ENCODE data around the gene CTIF.

The CTIF gene

DNA sequence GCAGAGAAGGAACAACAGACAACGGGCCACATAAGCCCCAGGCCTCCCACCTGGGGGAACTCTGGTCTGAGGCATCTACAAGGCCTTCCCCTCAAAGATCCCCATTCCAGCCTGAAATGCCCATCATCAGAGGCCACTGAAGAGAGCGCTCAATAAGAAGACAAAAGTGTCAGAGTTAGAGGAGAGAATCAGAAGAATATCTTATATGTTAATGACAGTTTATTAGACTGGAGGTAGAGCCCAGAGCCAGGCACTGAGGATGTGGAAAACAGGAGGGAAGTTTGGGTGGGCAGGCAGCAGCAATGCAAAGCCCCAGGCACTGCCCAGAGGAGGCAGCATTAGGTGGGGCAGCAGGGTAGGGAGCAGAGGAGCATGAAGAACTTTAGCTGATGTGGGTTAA is 2.9 kb upstream of the CTIF start:
- no peak overlapping the region for H3K27ac ChIP-seq (ENCODE audit: low read length)
- H3K27me3 ChIP-seq (ENCODE audit: insufficient read depth, low read length): peaks cover 3% of the 10 kb centered on the region
- H3K4me1 ChIP-seq (ENCODE audit: insufficient read depth, low read length): peaks cover 5% of the 10 kb centered on the region; the same call in 1 of the 2 replicates

DNA sequence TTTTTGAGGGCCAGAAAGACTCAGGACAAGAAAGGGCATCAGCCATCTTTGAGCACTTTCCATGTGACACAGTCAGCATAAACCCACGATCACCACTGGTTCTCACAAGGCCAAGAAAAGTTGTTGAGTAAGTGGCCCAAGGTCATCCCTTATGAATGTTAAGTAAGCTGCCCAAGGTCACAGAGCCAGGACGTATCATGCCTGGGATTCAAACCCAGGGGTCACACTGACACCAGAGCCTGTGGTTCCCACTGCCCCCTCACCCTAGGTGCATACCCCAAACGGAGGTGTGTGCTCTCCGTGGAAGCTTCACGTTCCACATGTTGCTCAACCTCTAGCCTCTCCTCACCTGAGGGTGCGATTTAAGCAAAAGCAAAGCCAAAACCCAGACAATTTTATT is 2.3 kb upstream of the CTIF start:
- Histone ChIP-seq H3K4me3 (ENCODE audit: low read length) (no peak overlapping the region), H3K9ac (ENCODE audit: low read depth, low read length) (no peak overlapping the region), H3K27me3 (ENCODE audit: insufficient read depth, low read length) (peaks cover 7% of the 10 kb centered on the region), H3K36me3 (ENCODE audit: insufficient read depth, low read depth, low read length) (no peaks in the 10 kb centered on the region), H3K9me3 (ENCODE audit: insufficient read depth, low read depth, low read length) (no peaks in the 10 kb centered on the region), H3K27ac (ENCODE audit: low read length) (no peak overlapping the region), H3K4me1 (ENCODE audit: insufficient read depth, low read length) (peaks cover 6% of the 10 kb centered on the region; the same call in 1 of the 2 replicates)

More for the DNA sequence above, 2.9 kb upstream of the CTIF start:
- Histone ChIP-seq H3K4me3 (ENCODE audit: low read length) (no peak overlapping the region), H3K9ac (ENCODE audit: low read depth, low read length) (no peak overlapping the region), H3K36me3 (ENCODE audit: insufficient read depth, low read depth, low read length) (no peaks in the 10 kb centered on the region), H3K9me3 (ENCODE audit: insufficient read depth, low read depth, low read length) (no peaks in the 10 kb centered on the region)

DNA sequence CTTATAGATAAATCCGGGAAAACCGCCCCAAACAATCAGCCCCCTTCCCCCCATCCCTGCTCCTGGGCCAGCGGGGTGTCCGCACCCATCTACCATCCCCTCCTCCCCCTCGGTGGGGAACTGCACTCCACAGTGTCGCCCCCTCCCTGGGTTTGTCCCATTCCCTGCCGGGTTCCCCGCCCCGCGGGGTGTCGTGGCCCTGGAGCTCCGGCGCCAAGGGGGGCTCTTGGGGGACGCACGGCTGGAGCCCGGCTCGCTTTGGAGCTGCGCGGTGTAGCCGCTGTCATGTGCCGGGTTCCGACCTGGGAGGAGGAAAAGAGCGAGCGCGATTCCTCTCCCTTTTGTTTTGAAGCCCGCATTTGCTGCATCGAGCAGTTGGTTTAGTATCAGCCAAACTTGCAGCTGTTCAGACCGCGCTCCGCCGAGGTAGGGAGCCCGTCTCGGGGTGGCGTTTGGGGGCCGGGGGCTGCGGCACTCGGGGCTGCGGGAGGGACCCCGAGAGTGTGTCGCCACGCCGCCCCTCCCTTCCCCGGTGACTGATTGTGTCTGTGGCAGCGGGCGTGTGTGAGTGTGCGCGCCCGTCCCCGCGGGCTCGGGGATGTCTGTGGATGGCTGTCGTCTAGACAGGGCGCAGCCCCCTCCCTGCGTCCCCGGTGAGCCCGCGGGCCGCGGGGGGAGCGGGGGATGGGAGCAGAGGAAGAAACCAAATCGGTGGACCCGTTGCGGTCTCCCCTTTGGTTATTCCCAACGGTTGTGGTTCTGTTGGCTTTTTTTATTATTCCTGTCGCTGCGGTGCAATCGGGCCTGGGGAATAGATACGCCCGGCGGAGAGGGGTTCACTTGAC is 797 bp downstream of the CTIF start:
- no peaks in the 10 kb centered on the region for H3K9me3 ChIP-seq (ENCODE audit: insufficient read depth, low read depth, low read length)
- no peaks in the 10 kb centered on the region for H3K36me3 ChIP-seq (ENCODE audit: insufficient read depth, low read depth, low read length)
- no peak overlapping the region for H3K27ac ChIP-seq (ENCODE audit: low read length)
- peak overlapping the region; percentile 85 for H3K4me3 ChIP-seq (ENCODE audit: low read length)
- H3K9ac ChIP-seq (ENCODE audit: low read depth, low read length): peak overlapping the region; percentile 66; the same call in 1 of the 2 replicates
- H3K4me1 ChIP-seq (ENCODE audit: insufficient read depth, low read length): peaks cover 37% of the 10 kb centered on the region
- peaks cover 30% of the 10 kb centered on the region for H3K27me3 ChIP-seq (ENCODE audit: insufficient read depth, low read length)

- H3K9me3 ChIP-seq (ENCODE audit: insufficient read depth, low read depth, low read length): no peaks in the 10 kb centered on the region
- H3K27ac ChIP-seq (ENCODE audit: low read length): no peak overlapping the region
- H3K36me3 ChIP-seq (ENCODE audit: insufficient read depth, low read depth, low read length): no peaks in the 10 kb centered on the region
- peak overlapping the region; percentile 66; the same call in 1 of the 2 replicates for H3K9ac ChIP-seq (ENCODE audit: low read depth, low read length)
- peaks cover 38% of the 10 kb centered on the region for H3K27me3 ChIP-seq (ENCODE audit: insufficient read depth, low read length)
- peaks cover 45% of the 10 kb centered on the region for H3K4me1 ChIP-seq (ENCODE audit: insufficient read depth, low read length)
- H3K4me3 ChIP-seq (ENCODE audit: low read length): peak overlapping the region; percentile 85
These were observed 1.6 kb downstream of the CTIF start for GRCh38 chr18:48540251-48541025.

- Histone ChIP-seq H3K4me1 (ENCODE audit: insufficient read depth, low read length) (peaks cover 50% of the 10 kb centered on the region), H3K27ac (ENCODE audit: low read length) (no peak overlapping the region)
These were observed 2.4 kb downstream of the CTIF start for GRCh38 chr18:48541026-48541746.

DNA sequence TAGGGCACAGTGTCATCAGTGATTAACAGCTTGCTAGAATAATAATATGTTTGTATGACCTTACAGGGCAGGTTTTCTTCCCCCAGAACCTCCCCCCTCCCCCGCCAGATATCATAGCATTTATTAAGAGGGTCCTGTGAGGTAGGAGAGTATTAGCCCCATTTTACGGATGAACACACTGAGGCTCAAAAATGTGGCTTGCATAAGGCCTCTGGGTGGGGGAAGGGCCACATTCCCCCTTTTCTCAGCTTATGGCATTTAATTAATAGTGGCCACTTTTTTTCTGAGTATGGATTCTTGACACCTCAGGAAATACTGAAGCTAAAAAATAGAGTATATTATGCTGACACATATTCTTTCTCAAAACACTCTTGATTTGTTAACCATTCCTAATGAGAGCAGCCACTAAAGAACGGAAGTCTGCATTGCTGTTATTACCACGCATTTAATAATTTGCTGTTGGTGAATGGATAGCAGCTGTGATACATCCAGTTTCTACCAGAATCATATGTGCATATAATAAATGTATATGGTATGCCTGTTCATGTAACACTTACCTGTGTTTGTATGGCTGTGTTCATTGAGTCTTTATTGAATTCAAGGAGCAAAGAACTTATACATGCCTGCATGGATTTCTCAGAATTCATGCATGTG is 3.0 kb downstream of the CTIF start:
- H3K9me3 ChIP-seq (ENCODE audit: insufficient read depth, low read depth, low read length): no peaks in the 10 kb centered on the region
- H3K9ac ChIP-seq (ENCODE audit: low read depth, low read length): no peak overlapping the region
- no peak overlapping the region for H3K27ac ChIP-seq (ENCODE audit: low read length)
- peaks cover 57% of the 10 kb centered on the region for H3K4me1 ChIP-seq (ENCODE audit: insufficient read depth, low read length)
- H3K27me3 ChIP-seq (ENCODE audit: insufficient read depth, low read length): peaks cover 38% of the 10 kb centered on the region
- peak overlapping the region; percentile 68 for H3K4me3 ChIP-seq (ENCODE audit: low read length)
- H3K36me3 ChIP-seq (ENCODE audit: insufficient read depth, low read depth, low read length): no peaks in the 10 kb centered on the region

More at GRCh38 chr18:48541026-48541746, 2.4 kb downstream of the CTIF start:
- Histone ChIP-seq H3K4me3 (ENCODE audit: low read length) (peak overlapping the region; percentile 68), H3K9ac (ENCODE audit: low read depth, low read length) (peak overlapping the region; percentile 43; the same call in 1 of the 2 replicates), H3K36me3 (ENCODE audit: insufficient read depth, low read depth, low read length) (no peaks in the 10 kb centered on the region), H3K9me3 (ENCODE audit: insufficient read depth, low read depth, low read length) (no peaks in the 10 kb centered on the region), H3K27me3 (ENCODE audit: insufficient read depth, low read length) (peaks cover 38% of the 10 kb centered on the region)

DNA sequence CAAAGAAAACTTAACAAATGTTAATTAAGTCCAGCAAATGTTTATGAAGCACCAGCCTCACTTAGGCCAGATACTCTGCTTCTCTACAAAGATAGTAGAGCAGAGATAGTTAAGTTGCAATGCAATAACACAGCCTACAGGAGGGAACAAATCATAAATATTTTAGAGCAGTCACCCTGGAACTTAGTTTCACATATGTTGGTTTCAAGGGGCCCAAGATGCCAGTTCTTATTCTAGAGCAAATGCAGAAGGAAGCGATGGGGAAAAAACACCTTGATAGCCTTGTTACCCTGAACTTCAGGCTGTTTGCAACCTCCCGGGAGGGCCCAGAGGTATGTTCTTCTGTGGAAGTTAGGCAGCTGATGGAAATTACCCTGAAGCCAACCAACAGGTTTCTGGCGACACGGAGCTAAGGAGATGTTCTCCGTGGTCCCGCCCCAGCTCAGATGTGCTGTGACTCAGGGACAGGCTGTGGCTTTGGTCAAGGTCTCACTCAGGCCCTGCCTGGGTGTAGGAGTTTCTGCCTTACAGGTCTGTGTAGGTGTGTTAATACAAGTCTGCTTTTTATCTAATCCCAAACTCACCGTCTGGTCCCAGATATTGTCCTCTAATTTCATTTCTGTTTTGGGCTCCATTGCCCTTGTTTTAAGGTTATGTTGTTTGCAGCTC is 3.8 kb downstream of the CTIF start:
- no peaks in the 10 kb centered on the region for H3K36me3 ChIP-seq (ENCODE audit: insufficient read depth, low read depth, low read length)
- H3K27ac ChIP-seq (ENCODE audit: low read length): no peak overlapping the region
- peak overlapping the region; percentile 25; the same call in 1 of the 2 replicates for H3K9ac ChIP-seq (ENCODE audit: low read depth, low read length)
- H3K27me3 ChIP-seq (ENCODE audit: insufficient read depth, low read length): peaks cover 38% of the 10 kb centered on the region
- peaks cover 64% of the 10 kb centered on the region for H3K4me1 ChIP-seq (ENCODE audit: insufficient read depth, low read length)
- peak overlapping the region; percentile 28; the same call in 1 of the 2 replicates for H3K4me3 ChIP-seq (ENCODE audit: low read length)
- H3K9me3 ChIP-seq (ENCODE audit: insufficient read depth, low read depth, low read length): no peaks in the 10 kb centered on the region

GRCh38 chr18:48543228-48543627 is 4.4 kb downstream of the CTIF start:
- Histone ChIP-seq H3K9ac (ENCODE audit: low read depth, low read length) (peak overlapping the region; percentile 25; the same call in 1 of the 2 replicates), H3K36me3 (ENCODE audit: insufficient read depth, low read depth, low read length) (no peaks in the 10 kb centered on the region), H3K9me3 (ENCODE audit: insufficient read depth, low read depth, low read length) (no peaks in the 10 kb centered on the region), H3K4me1 (ENCODE audit: insufficient read depth, low read length) (peaks cover 66% of the 10 kb centered on the region), H3K27me3 (ENCODE audit: insufficient read depth, low read length) (peaks cover 38% of the 10 kb centered on the region), H3K27ac (ENCODE audit: low read length) (no peak overlapping the region), H3K4me3 (ENCODE audit: low read length) (peak overlapping the region; percentile 28; the same call in 1 of the 2 replicates)

- Histone ChIP-seq H3K27ac (ENCODE audit: low read length) (no peak overlapping the region), H3K9me3 (ENCODE audit: insufficient read depth, low read depth, low read length) (no peaks in the 10 kb centered on the region), H3K4me3 (ENCODE audit: low read length) (no peak overlapping the region; the same call in 1 of the 2 replicates), H3K27me3 (ENCODE audit: insufficient read depth, low read length) (peaks cover 38% of the 10 kb centered on the region), H3K9ac (ENCODE audit: low read depth, low read length) (no peak overlapping the region), H3K36me3 (ENCODE audit: insufficient read depth, low read depth, low read length) (no peaks in the 10 kb centered on the region), H3K4me1 (ENCODE audit: insufficient read depth, low read length) (peaks cover 67% of the 10 kb centered on the region)
These were observed 5.3 kb downstream of the CTIF start for GRCh38 chr18:48544116-48544515.

- Histone ChIP-seq H3K27me3 (ENCODE audit: insufficient read depth, low read length) (peaks cover 38% of the 10 kb centered on the region), H3K9ac (ENCODE audit: low read depth, low read length) (no peak overlapping the region; the same call in 1 of the 2 replicates), H3K4me1 (ENCODE audit: insufficient read depth, low read length) (peaks cover 67% of the 10 kb centered on the region), H3K27ac (ENCODE audit: low read length) (no peak overlapping the region), H3K9me3 (ENCODE audit: insufficient read depth, low read depth, low read length) (no peaks in the 10 kb centered on the region), H3K4me3 (ENCODE audit: low read length) (no peak overlapping the region; the same call in 1 of the 2 replicates), H3K36me3 (ENCODE audit: insufficient read depth, low read depth, low read length) (no peaks in the 10 kb centered on the region)
These were observed 6.0 kb downstream of the CTIF start for GRCh38 chr18:48544661-48545415.

Data from iPS-20b (cell line).